ENCODE data around the gene MELTF.

GRCh38 chr3:197021729-197022404 lies 7.8 kb downstream of the MELTF start:
- no peak for TF ChIP-seq ETV6 (CRISPR knock-in tag; IDR thresholded peaks at IDR 0.05)
- TF ChIP-seq CDX4 (CRISPR knock-in tag; IDR thresholded peaks at IDR 0.05; ENCODE audit: borderline replicate concordance), result no peak
- no peak for TF ChIP-seq CTCF (IDR thresholded peaks at IDR 0.05)
- TF ChIP-seq CREM (CRISPR knock-in tag; IDR thresholded peaks at IDR 0.05), result no peak
- no peak for TF ChIP-seq TEAD4 (CRISPR knock-in tag; IDR thresholded peaks at IDR 0.05)
- TF ChIP-seq ZNF512 (CRISPR knock-in tag; IDR thresholded peaks at IDR 0.05; ENCODE audit: borderline replicate concordance), result no peak
- TF ChIP-seq USF2 (CRISPR knock-in tag; IDR thresholded peaks at IDR 0.05), result no peak
- TF ChIP-seq AFF4 (CRISPR knock-in tag; IDR thresholded peaks at IDR 0.05; ENCODE audit: borderline replicate concordance), result no peak
- no peak for TF ChIP-seq ATF6 (CRISPR knock-in tag; IDR thresholded peaks at IDR 0.05)
- TF ChIP-seq TP53 (CRISPR knock-in tag; IDR thresholded peaks at IDR 0.05), result no peak
- no peak for TF ChIP-seq NFATC4 (CRISPR knock-in tag; IDR thresholded peaks at IDR 0.05)
- TF ChIP-seq MAX (CRISPR knock-in tag; IDR thresholded peaks at IDR 0.05), result no peak
- no peak for TF ChIP-seq MYBL2 (CRISPR knock-in tag; IDR thresholded peaks at IDR 0.05)
- TF ChIP-seq SP1 (CRISPR knock-in tag; conservative IDR thresholded peaks at IDR 0.05), result no peak
